ENCODE results near the gene KANSL1. TPM values are rescaled to one million over a fixed set of nuclear protein-coding genes. Genes with fewer than 3 reads are reported as not detected.

The KANSL1 gene
- total RNA-seq, 1 donor from 2014 or later = 136 TPM

DNA sequence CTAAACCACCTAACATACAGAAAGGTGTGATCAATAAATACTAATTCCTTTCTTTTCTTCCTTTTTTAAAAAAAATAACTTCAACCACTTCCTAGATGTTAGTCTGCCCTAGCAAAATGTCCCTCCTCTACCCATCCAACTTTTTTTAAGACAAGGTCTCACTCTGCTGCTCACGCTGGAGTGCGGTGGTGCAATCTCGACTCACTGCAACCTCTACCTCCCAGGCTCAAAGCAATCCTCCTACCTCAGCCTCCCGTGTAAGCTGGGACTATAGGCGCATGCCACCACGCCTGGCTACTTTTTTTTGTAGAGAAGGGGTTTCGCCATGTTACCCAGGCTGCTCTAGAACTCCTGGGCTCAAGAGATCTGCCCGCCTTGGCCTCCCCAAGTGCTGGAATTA is 33.1 kb downstream of the KANSL1 start:
- Mint-ChIP-seq H3K9me3 (peaks cover 10% of the 10 kb centered on the region), H3K27me3 (ENCODE audit: insufficient read depth, low read depth) (no peaks in the 10 kb centered on the region), H3K36me3 (peaks cover 46% of the 10 kb centered on the region), H3K4me3 (no peak overlapping the region), H3K27ac (no peak overlapping the region), H3K4me1 (peaks cover 11% of the 10 kb centered on the region)
- H2AFZ ChIP-seq (replicated peaks) = no peak overlapping the region
- H3K9ac ChIP-seq = no peak overlapping the region
- peaks cover 13% of the 10 kb centered on the region for H3K4me1 ChIP-seq
- peaks cover 100% of the 10 kb centered on the region for H4K20me1 ChIP-seq (ENCODE audit: low read depth)
- peaks cover 100% of the 10 kb centered on the region for H3K79me2 ChIP-seq (ENCODE audit: low read depth)
- no peak overlapping the region for H3K4me2 ChIP-seq
- H3K36me3 ChIP-seq = no peaks in the 10 kb centered on the region
- H3K9me3 ChIP-seq (ENCODE audit: low read depth) = no peaks in the 10 kb centered on the region
- no peak overlapping the region for H3K4me3 ChIP-seq
- H3K27me3 ChIP-seq = no peaks in the 10 kb centered on the region
- H3K27ac ChIP-seq = no peak overlapping the region
- TF ChIP-seq EZH2phosphoT487 (IDR thresholded peaks at IDR 0.05) (no peak), EZH2 (IDR thresholded peaks at IDR 0.05) (no peak)
- TF ChIP-seq, protein P1, sequence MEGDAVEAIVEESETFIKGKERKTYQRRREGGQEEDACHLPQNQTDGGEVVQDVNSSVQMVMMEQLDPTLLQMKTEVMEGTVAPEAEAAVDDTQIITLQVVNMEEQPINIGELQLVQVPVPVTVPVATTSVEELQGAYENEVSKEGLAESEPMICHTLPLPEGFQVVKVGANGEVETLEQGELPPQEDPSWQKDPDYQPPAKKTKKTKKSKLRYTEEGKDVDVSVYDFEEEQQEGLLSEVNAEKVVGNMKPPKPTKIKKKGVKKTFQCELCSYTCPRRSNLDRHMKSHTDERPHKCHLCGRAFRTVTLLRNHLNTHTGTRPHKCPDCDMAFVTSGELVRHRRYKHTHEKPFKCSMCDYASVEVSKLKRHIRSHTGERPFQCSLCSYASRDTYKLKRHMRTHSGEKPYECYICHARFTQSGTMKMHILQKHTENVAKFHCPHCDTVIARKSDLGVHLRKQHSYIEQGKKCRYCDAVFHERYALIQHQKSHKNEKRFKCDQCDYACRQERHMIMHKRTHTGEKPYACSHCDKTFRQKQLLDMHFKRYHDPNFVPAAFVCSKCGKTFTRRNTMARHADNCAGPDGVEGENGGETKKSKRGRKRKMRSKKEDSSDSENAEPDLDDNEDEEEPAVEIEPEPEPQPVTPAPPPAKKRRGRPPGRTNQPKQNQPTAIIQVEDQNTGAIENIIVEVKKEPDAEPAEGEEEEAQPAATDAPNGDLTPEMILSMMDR (IDR thresholded peaks at IDR 0.05) = no peak
- H3F3A ChIP-seq (ENCODE audit: low read depth) = peaks cover 4% of the 10 kb centered on the region
- no peak for DNase-seq (ENCODE audit: low spot score)

DNA sequence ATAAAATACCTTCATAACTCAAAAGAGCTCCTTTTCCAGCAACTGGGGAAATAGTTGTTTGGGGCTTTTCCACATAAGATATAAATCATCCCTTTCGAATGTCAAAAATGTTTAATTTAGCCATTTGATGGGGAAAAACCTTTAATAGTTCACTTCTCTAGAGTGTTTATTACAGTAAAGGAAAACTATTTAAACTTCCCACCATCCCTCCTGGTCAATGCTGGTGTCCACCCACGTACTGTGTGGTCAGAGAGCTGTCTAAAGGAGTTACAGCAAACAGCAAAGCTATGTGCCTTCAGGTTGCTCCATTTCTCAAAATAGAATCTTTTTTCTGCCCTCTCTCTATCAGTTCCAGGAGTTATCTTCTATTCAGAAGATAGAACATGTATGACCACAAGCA is 33.5 kb downstream of the KANSL1 start:
- H3K4me3 ChIP-seq = no peak overlapping the region
- Mint-ChIP-seq H3K4me3 (no peak overlapping the region), H3K27ac (no peak overlapping the region), H3K4me1 (peaks cover 11% of the 10 kb centered on the region), H3K36me3 (peaks cover 43% of the 10 kb centered on the region), H3K9me3 (peaks cover 10% of the 10 kb centered on the region), H3K27me3 (ENCODE audit: insufficient read depth, low read depth) (no peaks in the 10 kb centered on the region)
- TF ChIP-seq EZH2 (IDR thresholded peaks at IDR 0.05) (no peak), EZH2phosphoT487 (IDR thresholded peaks at IDR 0.05) (no peak)
- TF ChIP-seq, protein P1 (IDR thresholded peaks at IDR 0.05) = no peak
- peaks cover 4% of the 10 kb centered on the region for H3F3A ChIP-seq (ENCODE audit: low read depth)
- H3K9ac ChIP-seq = no peak overlapping the region
- no peak overlapping the region for H2AFZ ChIP-seq (replicated peaks)
- peaks cover 13% of the 10 kb centered on the region for H3K4me1 ChIP-seq
- no peak for DNase-seq (ENCODE audit: low spot score)
- peaks cover 100% of the 10 kb centered on the region for H4K20me1 ChIP-seq (ENCODE audit: low read depth)
- H3K4me2 ChIP-seq = no peak overlapping the region
- no peaks in the 10 kb centered on the region for H3K9me3 ChIP-seq (ENCODE audit: low read depth)
- no peaks in the 10 kb centered on the region for H3K36me3 ChIP-seq
- peaks cover 100% of the 10 kb centered on the region for H3K79me2 ChIP-seq (ENCODE audit: low read depth)
- peak overlapping the region; percentile 8 for H3K27ac ChIP-seq
- no peaks in the 10 kb centered on the region for H3K27me3 ChIP-seq

DNA sequence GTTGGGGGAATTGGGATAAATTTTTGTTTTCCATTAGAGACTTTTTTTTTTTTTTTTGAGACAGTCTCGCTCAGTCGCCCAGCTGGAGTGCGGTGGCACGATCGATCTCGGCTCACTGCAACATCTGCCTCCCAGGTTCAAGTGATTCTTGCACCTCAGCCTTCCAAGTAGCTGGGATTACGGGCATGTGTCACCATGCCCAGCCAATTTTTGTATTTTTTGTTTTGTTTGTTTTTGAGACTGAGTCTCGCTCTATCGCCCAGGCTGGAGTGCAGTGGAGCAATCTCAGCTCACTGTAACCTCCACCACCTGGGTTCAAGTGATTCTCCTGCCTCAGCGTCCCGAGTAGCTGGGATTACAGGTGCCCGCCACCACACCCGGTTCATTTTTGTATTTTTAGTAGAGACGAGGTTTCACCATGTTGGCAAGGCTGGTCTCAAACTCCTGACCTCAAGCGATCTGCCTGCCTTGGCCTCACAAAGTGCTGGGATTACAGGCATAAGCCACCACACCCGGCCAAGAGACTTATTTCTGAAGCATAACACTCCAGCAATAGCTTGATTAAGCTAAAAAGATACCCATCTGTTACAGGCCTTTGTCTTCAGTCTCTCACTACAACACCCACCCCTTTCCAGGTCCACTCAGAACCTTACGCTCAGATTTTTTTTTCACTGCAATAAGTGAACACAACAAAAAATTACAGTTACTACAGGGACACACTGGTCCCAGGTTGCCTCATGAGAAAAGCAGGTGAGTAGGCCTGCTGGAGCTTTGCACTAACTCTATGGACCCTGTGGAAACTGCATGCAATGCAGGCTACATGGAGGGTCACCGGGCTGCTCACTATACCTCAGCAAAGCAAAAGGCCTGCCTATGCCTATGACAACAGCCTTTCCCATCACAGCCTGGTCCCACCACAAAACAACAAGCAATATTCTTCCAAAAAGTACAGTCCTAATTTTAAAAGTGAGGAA is 34.6 kb downstream of the KANSL1 start:
- no peak overlapping the region for H3K4me3 ChIP-seq
- no peaks in the 10 kb centered on the region for H3K36me3 ChIP-seq
- peaks cover 13% of the 10 kb centered on the region for H3K4me1 ChIP-seq
- peaks cover 33% of the 10 kb centered on the region for H3K36me3 Mint-ChIP-seq
- peak overlapping the region; percentile 22 for H3K27ac Mint-ChIP-seq
- H3K9ac ChIP-seq = no peak overlapping the region
- peaks cover 10% of the 10 kb centered on the region for H3K9me3 Mint-ChIP-seq
- H3K27me3 Mint-ChIP-seq (ENCODE audit: insufficient read depth, low read depth) = no peaks in the 10 kb centered on the region
- no peak overlapping the region for H2AFZ ChIP-seq (replicated peaks)
- H3K79me2 ChIP-seq (ENCODE audit: low read depth) = peaks cover 100% of the 10 kb centered on the region
- H3K4me1 Mint-ChIP-seq = peaks cover 18% of the 10 kb centered on the region
- TF ChIP-seq EZH2phosphoT487 (IDR thresholded peaks at IDR 0.05) (no peak), EZH2 (IDR thresholded peaks at IDR 0.05) (no peak)
- TF ChIP-seq, protein P1 (IDR thresholded peaks at IDR 0.05) = no peak
- no peak overlapping the region for H3K27ac ChIP-seq
- no peak overlapping the region for H3K4me2 ChIP-seq
- peaks cover 4% of the 10 kb centered on the region for H3F3A ChIP-seq (ENCODE audit: low read depth)
- H3K9me3 ChIP-seq (ENCODE audit: low read depth) = no peaks in the 10 kb centered on the region
- H3K27me3 ChIP-seq = no peaks in the 10 kb centered on the region
- H4K20me1 ChIP-seq (ENCODE audit: low read depth) = peaks cover 100% of the 10 kb centered on the region
- H3K4me3 Mint-ChIP-seq = no peak overlapping the region
- no peak for DNase-seq (ENCODE audit: low spot score)
